Loucy (cell line): ENCODE results near the gene ANKRD33B.

Experiments used
- H2AFZ ChIP-seq: fragments of 200-600 bp; sonication (generic); 2 replicates; pipeline ENCODE4 v1.6.0; 2016; ENCODE audit warnings: antibody characterized with exemption, mild to moderate bottlenecking, low read length, moderate library complexity
- H3F3A ChIP-seq: fragments of 200-600 bp; 2 replicates; pipeline ENCODE4 v1.6.0; 2016; ENCODE audit warnings: antibody characterized with exemption, low read depth, mild to moderate bottlenecking
- H3K27me3 ChIP-seq: fragments of 200-600 bp; sonication (generic); 2 replicates; pipeline ENCODE4 v1.6.1; 2014; ENCODE audit warnings: low read length, mild to moderate bottlenecking; ENCODE audit not compliant: insufficient read depth, poor library complexity, severe bottlenecking
- H3K36me3 ChIP-seq: fragments of 200-600 bp; sonication (generic); 2 replicates; pipeline ENCODE4 v1.6.1; 2016; ENCODE audit warnings: low read length; ENCODE audit not compliant: insufficient read depth
- H3K4me1 ChIP-seq: fragments of 200-600 bp; sonication (generic); 2 replicates; pipeline ENCODE4 v1.5.1; 2014; ENCODE audit warnings: low read length, mild to moderate bottlenecking; ENCODE audit not compliant: insufficient read depth, poor library complexity, severe bottlenecking
- H3K4me2 ChIP-seq: fragments of 200-600 bp; sonication (generic); 2 replicates; pipeline ENCODE4 v1.6.0; 2014; ENCODE audit warnings: antibody characterized with exemption, low read length, low read depth, mild to moderate bottlenecking; ENCODE audit not compliant: poor library complexity, severe bottlenecking
- H3K4me3 ChIP-seq: fragments of 200-600 bp; sonication (generic); 2 replicates; pipeline ENCODE4 v1.5.1; 2014; ENCODE audit warnings: low read length, mild to moderate bottlenecking, mixed read lengths; ENCODE audit not compliant: poor library complexity, severe bottlenecking
- H3K79me2 ChIP-seq: fragments of 200-600 bp; sonication (generic); 2 replicates; pipeline ENCODE4 v1.6.1; 2014; ENCODE audit warnings: low read length; ENCODE audit not compliant: insufficient read depth
- H3K9ac ChIP-seq: fragments of 200-600 bp; sonication (generic); 2 replicates; pipeline ENCODE4 v1.6.0; 2014; ENCODE audit warnings: mild to moderate bottlenecking, low read depth, low read length, moderate library complexity; ENCODE audit not compliant: poor library complexity, severe bottlenecking
- H3K9me2 ChIP-seq: fragments of 200-600 bp; sonication (generic); replicated peaks from 2 replicates; pipeline ENCODE4 v1.6.1; 2016; ENCODE audit warnings: low read depth, low read length, mixed read lengths
- H3K9me3 ChIP-seq: fragments of 200-600 bp; sonication (generic); 2 replicates; pipeline ENCODE4 v1.6.1; 2014; ENCODE audit warnings: mild to moderate bottlenecking, antibody characterized with exemption, low read length, low read depth; ENCODE audit not compliant: insufficient read depth
- H4K20me1 ChIP-seq: fragments of 200-600 bp; sonication (generic); 2 replicates; pipeline ENCODE4 v1.6.0; 2014; ENCODE audit warnings: antibody characterized with exemption, low read length, mild to moderate bottlenecking; ENCODE audit not compliant: insufficient read depth, poor library complexity, severe bottlenecking
- CTCF ChIP-seq: fragments of 200-600 bp; sonication (generic); conservative IDR thresholded peaks from 2 replicates; pipeline ENCODE4 v1.5.1; 2014; ENCODE audit warnings: mild to moderate bottlenecking, antibody characterized with exemption, low read length
- EZH2phosphoT487 ChIP-seq: fragments of 200-600 bp; IDR thresholded peaks from 2 replicates; pipeline ENCODE4 v1.6.1; 2018; ENCODE audit warnings: antibody characterized with exemption, mild to moderate bottlenecking, moderate library complexity, borderline replicate concordance

Gene ANKRD33B

GRCh38 chr5:10682801-10683525, 119.1 kb downstream of the ANKRD33B start:
- Histone ChIP-seq H2AFZ (no peak overlapping the region), H3K79me2 (no peaks in the 10 kb centered on the region), H3K9me3 (no peaks in the 10 kb centered on the region), H3K9ac (no peak overlapping the region), H3K4me1 (no peaks in the 10 kb centered on the region), H3K27me3 (no peaks in the 10 kb centered on the region), H3F3A (no peaks in the 10 kb centered on the region), H3K9me2 (no peaks in the 10 kb centered on the region), H4K20me1 (no peaks in the 10 kb centered on the region), H3K36me3 (peaks cover 48% of the 10 kb centered on the region; the same call in 1 of the 2 replicates), H3K4me2 (no peak overlapping the region), H3K4me3 (no peak overlapping the region)
- TF ChIP-seq CTCF (no peak), EZH2phosphoT487 (no peak)

- H2AFZ ChIP-seq = no peak overlapping the region
- no peak overlapping the region for H3K4me3 ChIP-seq
- H3K9me3 ChIP-seq = no peaks in the 10 kb centered on the region
- no peaks in the 10 kb centered on the region for H3K79me2 ChIP-seq
- H3K9ac ChIP-seq = no peak overlapping the region
- H3K4me2 ChIP-seq = no peak overlapping the region
- no peaks in the 10 kb centered on the region for H3K4me1 ChIP-seq
- H4K20me1 ChIP-seq = no peaks in the 10 kb centered on the region
- H3F3A ChIP-seq = no peaks in the 10 kb centered on the region
- no peaks in the 10 kb centered on the region for H3K9me2 ChIP-seq
- TF ChIP-seq CTCF (no peak), EZH2phosphoT487 (no peak)
- H3K27me3 ChIP-seq = no peaks in the 10 kb centered on the region
- peaks cover 38% of the 10 kb centered on the region; the same call in 1 of the 2 replicates for H3K36me3 ChIP-seq
Observed at GRCh38 chr5:10684303-10685086, 120.6 kb downstream of the ANKRD33B start.

GRCh38 chr5:10685115-10685521, 121.2 kb downstream of the ANKRD33B start:
- Histone ChIP-seq H3K4me1 (no peaks in the 10 kb centered on the region), H2AFZ (no peak overlapping the region), H3K79me2 (no peaks in the 10 kb centered on the region), H3K9ac (no peak overlapping the region), H3K4me3 (no peak overlapping the region), H3K9me2 (no peaks in the 10 kb centered on the region), H3K9me3 (no peaks in the 10 kb centered on the region), H3K36me3 (peaks cover 32% of the 10 kb centered on the region; the same call in 1 of the 2 replicates), H3F3A (no peaks in the 10 kb centered on the region), H3K27me3 (no peaks in the 10 kb centered on the region), H3K4me2 (no peak overlapping the region), H4K20me1 (no peaks in the 10 kb centered on the region)
- no peak for TF ChIP-seq CTCF
- TF ChIP-seq EZH2phosphoT487 = no peak
